Esophagus squamous epithelium (tissue), 5 donors: ENCODE results near the gene RAD9A. TPM values are rescaled to one million over a fixed set of nuclear protein-coding genes. Genes with fewer than 3 reads are reported as not detected.

Experiments
- DNase-seq: peaks from one replicate; lab custom pipeline; 2025; lab: John Stamatoyannopoulos, UW
- H3K27ac ChIP-seq, 4 donors: fragments of 200-600 bp; sonication (generic); one replicate each; pipeline ENCODE4 v1.5.1; 2016 to 2019; ENCODE audit warnings: mild to moderate bottlenecking in 1 of 4
- H3K27me3 ChIP-seq, 4 donors: fragments of 200-600 bp; sonication (generic); 1 replicate in 3 of 4; 2 replicates in 1 of 4; pipeline versions ENCODE4 v1.5.1 to v1.6.0; 2017 to 2021; ENCODE audit warnings: antibody characterized with exemption in 1 of 4
- H3K36me3 ChIP-seq, 3 donors: fragments of 200-600 bp; sonication (generic); one replicate each; pipeline ENCODE4 v1.5.1; 2016 to 2019
- H3K4me1 ChIP-seq, 3 donors: fragments of 200-600 bp; sonication (generic); one replicate each; pipeline ENCODE4 v1.5.1; 2017 to 2019
- H3K4me3 ChIP-seq, 4 donors: fragments of 200-600 bp; sonication (generic); 1 replicate in 3 of 4; 2 replicates in 1 of 4; pipeline ENCODE4 v1.5.1; 2016 to 2019; ENCODE audit warnings: mild to moderate bottlenecking in 2 of 4, moderate library complexity in 1 of 4
- H3K9me3 ChIP-seq, 3 donors: fragments of 200-600 bp; sonication (generic); one replicate each; pipeline ENCODE4 v1.5.1; 2016 to 2019
- POLR2A ChIP-seq, 4 donors: fragments of 450-650 bp; IDR thresholded peaks; one replicate each; pipeline ENCODE4 v1.6.1; 2017; ENCODE audit warnings: antibody characterized with exemption in 4 of 4, mild to moderate bottlenecking in 4 of 4, moderate library complexity in 3 of 4
- WGBS, 2 donors: methylation state at CpG; one replicate each; pipeline ENCODE4 v1.1.5; 2018; 5-methylcytosine and 5-hydroxymethylcytosine counted together
- intact Hi-C: fragments of 100-400 bp; cut with DNase I; formaldehyde crosslinking; loops from one replicate; pipeline ENCODE4 v1.15.0; 2022
- total RNA-seq, 4 donors: library from RNA; depleted of rRNA; stranded (reverse); fragments of >200 nt; gene quantifications; one replicate each; pipeline ENCODE4 v1.1.0, GENCODE V29; 2016
- TF ChIP-seq, protein P1 (sequence below), 6 experiments: fragments of 450-650 bp in 4 of 6; fragments of 200-600 bp in 2 of 6; sonication (generic) in 2 of 6; IDR thresholded peaks; one replicate each; pipeline ENCODE4 v1.5.1; 2016 to 2019; ENCODE audit warnings: antibody characterized with exemption in 6 of 6, mild to moderate bottlenecking in 4 of 6, moderate library complexity in 4 of 6
- donor health status: DM: yes; HTN: yes; CAD: no.

The RAD9A gene
- total RNA-seq, 4 donors from 2014 or later, result 10.6 to 18.3 (median 12.7) TPM

DNA sequence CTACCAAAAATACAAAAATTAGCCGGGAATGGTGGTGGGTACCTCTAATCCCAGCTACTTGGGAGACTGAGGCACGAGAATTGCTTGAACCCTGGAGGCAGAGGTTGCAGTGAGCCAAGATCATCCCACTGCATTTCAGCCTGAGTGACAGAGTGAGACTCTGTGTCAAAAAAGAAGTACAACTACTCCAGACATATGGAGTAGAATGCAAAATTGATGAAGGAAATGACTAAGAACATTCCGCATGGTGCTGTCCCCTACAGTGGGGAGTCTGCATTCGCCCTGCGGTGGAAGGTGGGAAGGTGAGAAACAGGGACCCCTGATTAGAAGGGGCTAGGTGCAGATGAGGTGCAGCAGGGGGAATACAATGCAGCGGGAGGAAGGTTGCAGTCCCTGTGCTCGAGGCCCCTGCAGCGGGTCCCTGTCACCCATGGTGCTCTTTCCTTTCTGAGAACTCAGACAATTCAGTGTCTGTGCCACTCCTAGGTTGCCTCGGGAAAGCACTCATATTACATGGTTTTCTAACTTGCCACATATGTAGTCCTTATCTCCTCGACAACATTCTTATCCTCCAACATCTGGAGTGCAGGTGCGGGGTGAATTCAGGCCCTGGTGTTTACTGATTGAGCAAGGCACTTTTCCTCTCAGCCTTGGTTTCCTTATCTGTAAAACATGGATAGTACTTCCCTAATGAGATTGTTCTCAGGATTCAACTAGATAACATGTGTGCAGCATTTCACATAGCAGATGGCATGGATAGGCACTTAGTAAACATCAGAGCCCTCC, 43.6 kb upstream of the RAD9A start:
- DNase-seq, result no peak
- Histone ChIP-seq H3K27me3 (no peaks in the 10 kb centered on the region), H3K4me3 (no peak overlapping the region), H3K36me3 (no peaks in the 10 kb centered on the region), H3K9me3 (no peaks in the 10 kb centered on the region), H3K4me1 (peaks cover 32 to 80% (median 34%) of the 10 kb centered on the region in 3 donors), H3K27ac (peak overlapping the region in 3 of 4 donors; percentile 4 to 32 (median 26))
- TF ChIP-seq POLR2A (IDR thresholded peaks at IDR 0.05), result no peak
- TF ChIP-seq, protein P1, sequence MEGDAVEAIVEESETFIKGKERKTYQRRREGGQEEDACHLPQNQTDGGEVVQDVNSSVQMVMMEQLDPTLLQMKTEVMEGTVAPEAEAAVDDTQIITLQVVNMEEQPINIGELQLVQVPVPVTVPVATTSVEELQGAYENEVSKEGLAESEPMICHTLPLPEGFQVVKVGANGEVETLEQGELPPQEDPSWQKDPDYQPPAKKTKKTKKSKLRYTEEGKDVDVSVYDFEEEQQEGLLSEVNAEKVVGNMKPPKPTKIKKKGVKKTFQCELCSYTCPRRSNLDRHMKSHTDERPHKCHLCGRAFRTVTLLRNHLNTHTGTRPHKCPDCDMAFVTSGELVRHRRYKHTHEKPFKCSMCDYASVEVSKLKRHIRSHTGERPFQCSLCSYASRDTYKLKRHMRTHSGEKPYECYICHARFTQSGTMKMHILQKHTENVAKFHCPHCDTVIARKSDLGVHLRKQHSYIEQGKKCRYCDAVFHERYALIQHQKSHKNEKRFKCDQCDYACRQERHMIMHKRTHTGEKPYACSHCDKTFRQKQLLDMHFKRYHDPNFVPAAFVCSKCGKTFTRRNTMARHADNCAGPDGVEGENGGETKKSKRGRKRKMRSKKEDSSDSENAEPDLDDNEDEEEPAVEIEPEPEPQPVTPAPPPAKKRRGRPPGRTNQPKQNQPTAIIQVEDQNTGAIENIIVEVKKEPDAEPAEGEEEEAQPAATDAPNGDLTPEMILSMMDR (IDR thresholded peaks at IDR 0.05), result no peak
- intact Hi-C loops, result loop anchor here (5.0 kb wide), 1 partner anchor 34 kb away; no protein-coding TSS in a partner anchor
- WGBS, 2 donors, result 67 to 68% methylated on average over 11 of the region's 11 CpGs

DNA sequence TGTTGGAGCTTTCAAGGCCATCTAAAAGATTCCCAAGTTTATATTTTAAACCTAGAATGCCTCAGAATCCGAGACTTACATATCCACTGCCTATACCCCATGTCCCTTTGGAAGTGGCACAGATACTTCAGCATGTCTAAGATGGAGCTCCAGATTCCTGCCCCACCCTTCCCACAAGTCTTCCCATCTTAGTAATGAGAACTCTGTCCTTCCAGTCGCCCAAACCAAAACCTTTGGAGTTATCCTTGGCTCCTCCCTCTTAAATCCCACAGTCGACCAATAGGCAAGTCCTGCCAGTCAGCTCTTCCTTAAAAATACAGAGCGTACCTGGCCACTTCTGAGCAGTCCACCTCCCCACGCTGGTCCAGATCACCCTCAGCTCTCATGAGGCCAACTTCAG, 42.8 kb upstream of the RAD9A start:
- peak overlapping the region; percentile 4 to 43 (median 22) for H3K27ac ChIP-seq
- TF ChIP-seq POLR2A (IDR thresholded peaks at IDR 0.05), result no peak
- TF ChIP-seq, protein P1 (IDR thresholded peaks at IDR 0.05), result no peak
- H3K4me3 ChIP-seq, result no peak overlapping the region
- no peaks in the 10 kb centered on the region for H3K9me3 ChIP-seq
- no peak for DNase-seq
- peaks cover 37 to 81% (median 38%) of the 10 kb centered on the region in 3 donors for H3K4me1 ChIP-seq
- H3K27me3 ChIP-seq, result no peaks in the 10 kb centered on the region
- 62 to 68% methylated on average over 5 of the region's 5 CpGs for WGBS, 2 donors
- H3K36me3 ChIP-seq, result no peaks in the 10 kb centered on the region
- intact Hi-C loops, result loop anchor here (5.0 kb wide), 1 partner anchor 33 kb away; no protein-coding TSS in a partner anchor

DNA sequence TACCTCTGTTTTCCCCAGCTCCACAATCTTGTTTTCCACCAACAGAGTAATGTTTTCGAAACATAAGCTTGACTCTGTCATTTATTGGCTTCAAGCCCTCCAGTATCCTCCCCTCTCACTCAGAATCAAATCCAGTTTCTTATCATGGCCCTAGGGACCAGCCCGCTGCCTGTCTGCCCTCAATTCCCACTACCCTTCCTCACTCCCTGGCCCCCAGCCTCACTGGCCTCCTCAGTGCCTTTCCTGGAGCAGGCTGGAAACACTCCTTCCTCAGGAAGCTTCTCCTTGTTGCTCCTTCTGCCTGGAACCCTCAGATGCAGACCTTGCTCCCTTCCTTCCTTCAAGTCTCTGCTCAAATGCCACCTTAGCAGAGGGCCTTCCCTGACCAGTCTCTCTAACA, 42.3 kb upstream of the RAD9A start:
- WGBS, 2 donors, result 91 to 93% methylated on average over 2 of the region's 2 CpGs
- TF ChIP-seq, protein P1 (IDR thresholded peaks at IDR 0.05), result no peak
- TF ChIP-seq POLR2A (IDR thresholded peaks at IDR 0.05), result no peak
- no peak for DNase-seq
- Histone ChIP-seq H3K36me3 (no peaks in the 10 kb centered on the region), H3K4me3 (no peak overlapping the region), H3K4me1 (peaks cover 40 to 81% (median 41%) of the 10 kb centered on the region in 3 donors), H3K9me3 (no peaks in the 10 kb centered on the region), H3K27me3 (no peaks in the 10 kb centered on the region), H3K27ac (peak overlapping the region; percentile 4 to 43 (median 22))
- intact Hi-C loops, result loop anchor here (5.0 kb wide), 1 partner anchor 33 kb away; no protein-coding TSS in a partner anchor

DNA sequence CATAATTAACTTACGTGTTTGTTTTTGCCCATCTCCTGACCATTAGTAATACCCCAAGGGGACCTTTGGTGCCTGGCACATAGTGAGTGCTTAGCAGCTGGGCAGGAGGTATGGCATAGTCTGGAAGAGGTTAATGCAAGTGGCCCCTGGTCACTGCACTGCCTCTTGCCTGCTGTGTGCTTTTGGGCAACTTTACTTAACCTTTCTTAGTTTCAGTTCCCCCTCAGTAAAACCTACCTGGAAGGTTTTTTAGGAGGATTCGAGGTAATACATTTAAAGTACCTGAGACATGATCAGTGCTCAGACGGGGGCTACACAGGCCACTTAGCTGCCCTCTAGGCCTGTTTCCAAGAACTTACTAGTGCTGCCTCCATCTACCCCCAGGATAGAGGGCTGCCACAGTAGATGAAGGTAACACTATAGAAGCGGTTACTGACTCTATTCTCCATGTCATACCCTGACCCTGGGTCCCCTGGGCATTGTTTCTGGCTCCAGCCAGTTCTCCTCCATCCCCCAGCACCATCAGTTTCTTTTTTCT, 41.8 kb upstream of the RAD9A start:
- Histone ChIP-seq H3K27me3 (no peaks in the 10 kb centered on the region), H3K36me3 (no peaks in the 10 kb centered on the region), H3K9me3 (no peaks in the 10 kb centered on the region), H3K27ac (peak overlapping the region in 2 of 4 donors; percentile 4 to 43), H3K4me3 (no peak overlapping the region), H3K4me1 (peaks cover 42 to 81% (median 46%) of the 10 kb centered on the region in 3 donors)
- WGBS, 2 donors, result 74 to 87% methylated on average over 4 of the region's 4 CpGs
- DNase-seq, result no peak
- no peak for TF ChIP-seq POLR2A (IDR thresholded peaks at IDR 0.05)
- TF ChIP-seq, protein P1 (IDR thresholded peaks at IDR 0.05), result no peak
- intact Hi-C loops, result loop anchor here (5.0 kb wide), 1 partner anchor 32 kb away; no protein-coding TSS in a partner anchor
